ENCODE measurements around the gene KRTAP2-4.
"Not testable (repeated sequence)": the region's sequence is repeated elsewhere in the genome, so short reads cannot be mapped to it uniquely, and the experiment has no call there.

DNA sequence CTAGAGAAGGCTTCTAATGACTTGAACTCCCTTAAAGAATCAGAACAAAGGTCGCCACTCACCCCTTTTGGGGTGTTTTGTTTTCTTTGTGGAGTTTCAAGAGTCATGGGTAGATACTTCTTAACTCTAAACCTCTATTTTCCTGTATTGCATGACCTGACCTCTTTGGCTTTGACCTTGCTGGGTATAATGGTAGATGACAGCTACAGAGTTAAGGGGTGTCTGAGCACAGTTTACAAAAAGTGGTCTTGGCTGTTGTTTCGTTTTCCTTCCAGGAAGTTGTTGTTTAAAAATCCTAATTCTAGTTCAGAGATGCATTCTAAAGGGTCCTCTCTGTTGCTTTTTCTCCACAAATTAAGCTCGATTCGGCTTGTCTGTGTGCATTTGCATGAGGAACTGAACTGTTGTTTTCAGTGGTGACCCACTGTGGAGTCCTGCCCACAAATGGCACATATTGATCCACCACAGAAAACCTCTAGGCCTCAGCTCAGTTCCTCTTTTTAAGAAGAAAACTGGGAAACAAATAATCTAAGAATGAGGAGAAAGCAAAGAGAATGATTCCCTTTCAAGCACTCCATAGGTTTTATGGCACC, 23.2 kb upstream of the KRTAP2-4 start:
- TF ChIP-seq, protein P1, sequence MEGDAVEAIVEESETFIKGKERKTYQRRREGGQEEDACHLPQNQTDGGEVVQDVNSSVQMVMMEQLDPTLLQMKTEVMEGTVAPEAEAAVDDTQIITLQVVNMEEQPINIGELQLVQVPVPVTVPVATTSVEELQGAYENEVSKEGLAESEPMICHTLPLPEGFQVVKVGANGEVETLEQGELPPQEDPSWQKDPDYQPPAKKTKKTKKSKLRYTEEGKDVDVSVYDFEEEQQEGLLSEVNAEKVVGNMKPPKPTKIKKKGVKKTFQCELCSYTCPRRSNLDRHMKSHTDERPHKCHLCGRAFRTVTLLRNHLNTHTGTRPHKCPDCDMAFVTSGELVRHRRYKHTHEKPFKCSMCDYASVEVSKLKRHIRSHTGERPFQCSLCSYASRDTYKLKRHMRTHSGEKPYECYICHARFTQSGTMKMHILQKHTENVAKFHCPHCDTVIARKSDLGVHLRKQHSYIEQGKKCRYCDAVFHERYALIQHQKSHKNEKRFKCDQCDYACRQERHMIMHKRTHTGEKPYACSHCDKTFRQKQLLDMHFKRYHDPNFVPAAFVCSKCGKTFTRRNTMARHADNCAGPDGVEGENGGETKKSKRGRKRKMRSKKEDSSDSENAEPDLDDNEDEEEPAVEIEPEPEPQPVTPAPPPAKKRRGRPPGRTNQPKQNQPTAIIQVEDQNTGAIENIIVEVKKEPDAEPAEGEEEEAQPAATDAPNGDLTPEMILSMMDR (optimal IDR thresholded peaks at IDR 0.05 in 1 of 3, IDR thresholded peaks at IDR 0.05 in 1 of 3, conservative IDR thresholded peaks at IDR 0.05 in 1 of 3; ENCODE audit: extremely low read depth in 1 of 3, insufficient read depth in 2 of 3, low read length in 3 of 3): not testable (repeated sequence)
- not testable (repeated sequence) for TF ChIP-seq EZH2 (IDR thresholded peaks at IDR 0.05; ENCODE audit: low read length)

Measured in keratinocyte (primary cell).